T-helper 17 cell (primary cell): ENCODE measurements around the gene TAF3. TPM values are rescaled to one million over a fixed set of nuclear protein-coding genes. Genes with fewer than 3 reads are reported as not detected.

ENCODE experiments used
- ATAC-seq: fragments of 150-1000 bp; cut with Tn5 transposase; 2 replicates; pipeline ENCODE4 v1.10.0; 2021; ENCODE audit warnings: mild to moderate bottlenecking, moderate library complexity
- DNase-seq, 3 donors: peaks; one replicate each; pipeline versions ENCODE4 v3.0.0 to v3.0.0-alpha.2; 2020 to 2021
- H3K9me3 ChIP-seq: one replicate; pipeline ENCODE4 v1.7.0; 2013; ENCODE audit warnings: low read length, mild to moderate bottlenecking; ENCODE audit not compliant: control insufficient read depth, poor library complexity, severe bottlenecking
- H3K27ac Mint-ChIP-seq: one replicate; pipeline ENCODE4 v1.8.0; 2022; ENCODE audit warnings: mild to moderate bottlenecking, moderate library complexity, mixed read lengths
- H3K27me3 Mint-ChIP-seq: one replicate; pipeline ENCODE4 v1.8.0; 2022; ENCODE audit warnings: mixed read lengths
- H3K36me3 Mint-ChIP-seq: one replicate; pipeline ENCODE4 v1.8.0; 2022; ENCODE audit warnings: low read depth, mixed read lengths
- H3K4me1 Mint-ChIP-seq: one replicate; pipeline ENCODE4 v1.8.0; 2022; ENCODE audit warnings: mild to moderate bottlenecking, mixed read lengths
- H3K4me3 Mint-ChIP-seq: one replicate; pipeline ENCODE4 v1.8.0; 2022; ENCODE audit warnings: mild to moderate bottlenecking, moderate library complexity, mixed read lengths
- total RNA-seq, 4 donors: library from RNA in 2 of 4; stranded (reverse) in 2 of 4; gene quantifications; one replicate each; pipeline ENCODE4 v1.2.3 and lab custom pipeline; 2022 to 2026

The TAF3 gene
- total RNA-seq, 2 donors from 2014 or later: 17.0 to 18.4 TPM

GRCh38 chr10:8040651-8041050 is 222.3 kb downstream of the TAF3 start:
- H3K36me3 Mint-ChIP-seq: peaks cover 6% of the 10 kb centered on the region
- H3K4me3 Mint-ChIP-seq: no peak overlapping the region
- H3K4me1 Mint-ChIP-seq: peaks cover 42% of the 10 kb centered on the region
- ATAC-seq (no peak), DNase-seq (no peak)
- H3K27ac Mint-ChIP-seq: peak overlapping the region; percentile 73
- H3K27me3 Mint-ChIP-seq: peaks cover 84% of the 10 kb centered on the region
- H3K9me3 ChIP-seq: peaks cover 8% of the 10 kb centered on the region

DNA sequence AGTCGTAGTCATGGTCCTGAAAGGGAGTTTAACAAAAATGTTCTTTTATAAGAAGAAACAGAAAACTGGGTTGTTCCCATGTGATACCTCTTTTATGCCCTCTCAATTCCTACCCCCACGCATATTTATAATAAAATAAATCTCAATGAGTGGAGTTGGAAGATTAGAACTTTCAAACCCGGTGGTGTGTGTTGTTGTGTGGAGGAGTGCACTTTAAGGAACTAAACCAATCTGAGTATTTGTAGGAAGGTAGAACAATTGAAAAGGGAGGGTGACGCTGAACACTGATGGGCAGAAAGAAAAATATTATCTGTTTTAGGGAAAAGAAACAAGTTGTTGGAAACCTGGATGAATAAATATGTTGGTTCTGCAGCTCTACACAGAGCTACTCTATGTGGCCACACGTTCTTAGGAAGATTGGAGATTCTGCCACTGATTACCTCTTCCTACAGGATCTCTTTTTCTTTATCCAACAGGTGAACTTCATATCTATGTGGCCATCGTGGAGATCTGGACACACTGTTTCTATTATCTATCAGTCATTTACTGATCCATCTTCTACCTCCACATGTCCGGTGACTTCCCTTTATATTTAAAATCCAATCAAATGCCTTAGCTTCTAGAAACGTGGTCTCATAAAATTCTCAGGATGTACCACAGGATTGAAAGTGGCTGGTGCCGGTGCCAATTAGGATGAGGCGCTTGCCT is 223.1 kb downstream of the TAF3 start:
- H3K4me3 Mint-ChIP-seq: no peak overlapping the region

GRCh38 chr10:8041992-8042720 is 223.9 kb downstream of the TAF3 start:
- H3K9me3 ChIP-seq: peaks cover 8% of the 10 kb centered on the region
- ATAC-seq (no peak), DNase-seq (no peak)
- Mint-ChIP-seq H3K36me3 (peaks cover 8% of the 10 kb centered on the region), H3K27ac (peak overlapping the region; percentile 84), H3K4me1 (peaks cover 54% of the 10 kb centered on the region), H3K27me3 (peaks cover 96% of the 10 kb centered on the region), H3K4me3 (peak overlapping the region; percentile 69)

More for the DNA sequence above, 223.1 kb downstream of the TAF3 start:
- ATAC-seq (no peak), DNase-seq (no peak)
- Mint-ChIP-seq H3K27me3 (peaks cover 91% of the 10 kb centered on the region), H3K27ac (peak overlapping the region; percentile 84), H3K4me1 (peaks cover 50% of the 10 kb centered on the region), H3K36me3 (peaks cover 6% of the 10 kb centered on the region)
- peaks cover 8% of the 10 kb centered on the region for H3K9me3 ChIP-seq

DNA sequence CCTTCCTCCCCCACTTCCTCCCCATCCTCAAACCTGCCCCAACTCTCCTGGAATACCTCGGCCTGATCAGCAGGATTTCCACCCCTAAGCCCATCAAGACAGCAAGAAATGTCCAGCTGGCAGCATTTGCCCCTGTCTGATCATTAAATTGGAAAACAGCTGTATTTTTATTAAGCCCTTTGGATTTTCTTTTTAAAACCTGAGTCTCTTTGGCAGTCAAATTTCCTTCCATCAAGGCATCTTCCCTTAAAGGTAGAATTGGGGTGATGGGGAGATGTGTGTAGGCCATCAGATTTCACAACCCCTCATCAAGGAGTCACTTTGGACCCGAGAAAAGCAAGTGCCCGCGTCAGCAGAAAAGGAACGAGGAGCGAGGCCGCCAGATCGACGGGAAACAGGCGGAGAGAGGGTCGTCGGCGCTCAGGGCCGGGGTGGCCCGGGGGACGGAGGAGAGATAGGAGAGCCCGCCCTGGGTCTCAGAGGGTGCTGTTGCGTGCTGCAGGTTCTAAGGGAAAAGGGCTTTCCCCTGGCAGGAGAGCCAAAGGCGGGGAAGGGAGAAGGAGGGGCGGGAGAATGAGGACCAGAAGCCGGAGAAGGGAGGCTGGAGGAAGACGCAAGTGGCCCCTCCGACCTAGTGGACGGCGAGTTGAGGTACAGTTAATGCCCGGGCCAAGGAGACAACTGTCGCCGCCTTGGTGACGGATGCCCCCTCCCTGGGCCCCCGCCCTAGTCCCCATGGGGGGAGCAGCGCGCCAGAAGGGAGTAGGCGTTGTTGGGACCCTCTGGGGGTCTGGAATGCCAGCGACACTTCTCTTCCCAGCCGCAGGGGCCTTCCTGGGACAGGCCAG is 224.6 kb downstream of the TAF3 start:
- no peak for DNase-seq

DNA sequence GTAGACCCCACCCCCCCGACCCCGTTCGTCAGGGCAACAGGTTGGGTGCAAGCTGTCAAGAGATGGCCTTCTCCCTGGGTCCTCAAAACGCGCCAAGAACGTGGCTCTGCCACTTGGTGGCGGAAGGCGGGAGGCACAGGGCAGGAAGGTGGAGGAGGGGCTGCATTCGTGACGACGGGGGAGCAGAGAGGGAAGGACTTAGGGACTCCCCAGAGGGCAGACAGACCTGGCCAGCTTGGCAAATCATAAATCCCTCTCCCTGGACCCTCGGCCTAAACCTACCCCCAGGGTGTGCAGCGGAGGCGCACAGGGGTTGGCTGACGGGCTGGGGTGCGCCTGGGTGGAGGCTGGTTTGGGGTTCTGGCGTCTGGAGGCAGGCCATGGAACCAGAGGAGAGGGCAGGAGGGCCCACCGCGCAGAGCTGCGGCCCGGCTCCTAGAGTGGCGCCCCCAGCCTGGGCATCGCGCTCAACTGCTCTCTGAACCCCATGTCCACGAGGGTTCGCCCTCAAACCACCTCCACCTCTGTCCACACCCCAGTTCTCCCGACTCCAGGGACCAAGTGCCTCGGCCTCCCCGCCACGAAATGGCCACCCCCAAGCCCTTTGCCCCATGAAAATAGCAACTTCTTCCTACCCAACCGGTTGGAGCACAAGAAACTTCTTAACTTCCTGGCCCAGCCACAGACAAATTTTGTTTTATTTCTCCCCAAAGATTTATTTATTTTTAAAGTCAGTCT is 225.4 kb downstream of the TAF3 start:
- Mint-ChIP-seq H3K36me3 (peaks cover 5% of the 10 kb centered on the region), H3K4me1 (peaks cover 55% of the 10 kb centered on the region), H3K27me3 (peaks cover 96% of the 10 kb centered on the region), H3K27ac (peak overlapping the region; percentile 87), H3K4me3 (peak overlapping the region; percentile 56)
- ATAC-seq: peak; percentile 53
- DNase-seq: peak in 2 of 3 donors; percentile 33 to 37
- peaks cover 5% of the 10 kb centered on the region for H3K9me3 ChIP-seq

More for the DNA sequence above, 224.6 kb downstream of the TAF3 start:
- Mint-ChIP-seq H3K27ac (peak overlapping the region; percentile 87), H3K36me3 (peaks cover 7% of the 10 kb centered on the region), H3K4me3 (peak overlapping the region; percentile 69), H3K27me3 (peaks cover 96% of the 10 kb centered on the region), H3K4me1 (peaks cover 55% of the 10 kb centered on the region)
- ATAC-seq: no peak
- H3K9me3 ChIP-seq: peaks cover 8% of the 10 kb centered on the region

DNA sequence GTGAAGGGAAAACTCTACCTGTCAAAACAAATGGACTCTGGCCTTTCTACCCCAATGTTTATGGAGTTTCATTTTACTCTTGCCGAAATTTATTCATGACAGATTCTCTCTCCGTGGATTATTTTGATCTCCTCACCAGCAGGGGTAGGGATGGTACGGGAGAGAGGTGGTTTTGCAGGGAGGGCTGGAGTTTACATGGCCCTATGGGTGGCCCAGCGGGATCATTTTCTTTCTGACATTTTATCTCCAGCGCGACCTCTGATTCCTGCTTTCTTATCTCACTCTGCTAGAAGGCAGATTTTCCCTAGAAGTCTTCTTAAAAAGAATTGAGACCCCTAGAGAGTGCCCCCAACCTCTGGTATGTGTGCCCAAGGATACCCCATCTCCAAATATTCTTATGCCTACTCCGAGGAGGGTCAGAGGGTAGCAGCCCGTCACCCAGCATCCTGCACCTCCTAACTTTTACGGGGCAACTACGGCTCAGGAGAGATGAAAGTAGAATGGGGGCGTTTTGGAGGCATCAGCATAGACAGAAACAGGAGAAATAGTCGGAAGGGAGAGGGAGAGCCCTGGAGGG is 226.1 kb downstream of the TAF3 start:
- Mint-ChIP-seq H3K27ac (peak overlapping the region; percentile 87), H3K4me1 (peaks cover 60% of the 10 kb centered on the region), H3K36me3 (peaks cover 5% of the 10 kb centered on the region), H3K4me3 (peak overlapping the region; percentile 60), H3K27me3 (peaks cover 94% of the 10 kb centered on the region)
- DNase-seq (no peak), ATAC-seq (no peak)
- H3K9me3 ChIP-seq: no peaks in the 10 kb centered on the region

GRCh38 chr10:8044908-8045725 is 226.8 kb downstream of the TAF3 start:
- no peak for DNase-seq
- H3K9me3 ChIP-seq: no peaks in the 10 kb centered on the region
- Mint-ChIP-seq H3K27me3 (peaks cover 89% of the 10 kb centered on the region), H3K4me1 (peaks cover 63% of the 10 kb centered on the region), H3K4me3 (peak overlapping the region; percentile 60), H3K36me3 (peaks cover 5% of the 10 kb centered on the region), H3K27ac (peak overlapping the region; percentile 87)
- no peak for ATAC-seq

- DNase-seq (no peak), ATAC-seq (no peak)
- peaks cover 5% of the 10 kb centered on the region for H3K36me3 Mint-ChIP-seq
- peaks cover 63% of the 10 kb centered on the region for H3K4me1 Mint-ChIP-seq
- H3K27me3 Mint-ChIP-seq: peaks cover 82% of the 10 kb centered on the region
- H3K27ac Mint-ChIP-seq: peak overlapping the region; percentile 87
- H3K4me3 Mint-ChIP-seq: peak overlapping the region; percentile 73
- no peaks in the 10 kb centered on the region for H3K9me3 ChIP-seq
Observed at GRCh38 chr10:8045726-8046494, 227.6 kb downstream of the TAF3 start.

GRCh38 chr10:8047452-8048280 is 229.4 kb downstream of the TAF3 start:
- H3K4me1 Mint-ChIP-seq: peaks cover 59% of the 10 kb centered on the region
- H3K4me3 Mint-ChIP-seq: peak overlapping the region; percentile 7
- H3K9me3 ChIP-seq: no peaks in the 10 kb centered on the region
- peaks cover 5% of the 10 kb centered on the region for H3K36me3 Mint-ChIP-seq
- H3K27ac Mint-ChIP-seq: peak overlapping the region; percentile 86
- H3K27me3 Mint-ChIP-seq: peaks cover 73% of the 10 kb centered on the region
- ATAC-seq (no peak), DNase-seq (no peak)

DNA sequence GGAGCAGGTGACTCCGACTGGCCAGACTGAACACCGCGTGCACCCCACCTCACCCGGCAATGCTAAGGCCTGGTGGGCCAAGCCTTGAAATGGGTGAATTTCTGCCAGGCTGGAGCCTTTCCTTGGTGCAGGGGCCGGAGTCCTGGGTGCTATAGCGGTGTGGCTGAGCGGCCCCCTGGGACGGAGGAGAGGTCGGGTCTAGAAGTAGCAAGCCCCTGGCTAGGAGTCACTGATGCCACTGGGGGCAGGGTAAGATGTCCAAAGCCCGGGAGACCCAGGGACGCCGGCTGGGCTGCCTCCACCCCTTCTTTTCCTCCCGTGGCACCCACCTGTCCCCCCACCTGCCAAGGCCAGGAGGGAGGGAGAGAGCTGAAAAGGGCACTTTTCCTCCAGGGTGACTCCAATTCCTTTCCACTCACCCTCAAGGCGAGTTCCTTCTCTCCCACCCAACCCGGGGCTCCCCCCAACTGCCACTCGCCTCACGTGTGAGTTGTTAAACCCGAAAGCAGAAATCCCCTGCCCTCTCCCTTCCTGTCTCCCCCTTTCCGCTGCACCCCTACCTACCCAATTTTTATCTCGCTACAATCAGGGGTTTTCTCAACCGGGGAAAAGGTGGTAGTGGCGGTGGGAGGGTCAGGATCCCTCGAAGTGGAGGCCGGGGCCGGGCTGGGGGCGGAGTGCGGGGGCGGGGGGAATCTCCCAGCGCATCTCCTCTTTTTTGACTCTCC is 230.1 kb downstream of the TAF3 start:
- H3K27me3 Mint-ChIP-seq: peaks cover 73% of the 10 kb centered on the region
- peaks cover 5% of the 10 kb centered on the region for H3K36me3 Mint-ChIP-seq
- ATAC-seq (peak; percentile 71), DNase-seq (peak; percentile 55 to 72 (median 61))
- H3K9me3 ChIP-seq: no peaks in the 10 kb centered on the region
- peaks cover 59% of the 10 kb centered on the region for H3K4me1 Mint-ChIP-seq
- H3K4me3 Mint-ChIP-seq: peak overlapping the region; percentile 84
- H3K27ac Mint-ChIP-seq: peak overlapping the region; percentile 86
